ENCODE data around the gene PRR22. TPM values are rescaled to one million over a fixed set of nuclear protein-coding genes. Genes with fewer than 3 reads are reported as not detected.

The PRR22 gene
- total RNA-seq, 1 experiment from 2014 or later = 13.5 TPM

GRCh38 chr19:5767949-5768348, 16.6 kb downstream of the PRR22 start:
- ChIA-PET RAD21 (ENCODE audit: low non-redundant PET in 1 of 2, low total read pairs in 2 of 2, uncharacterized antibody in 2 of 2, unreplicated experiment in 2 of 2) (no interaction called here), POLR2A (no interaction called here)
- no peak for ATAC-seq

More at GRCh38 chr19:5767949-5768348, 16.6 kb downstream of the PRR22 start:
- Histone ChIP-seq H3K9me2 (ENCODE audit: insufficient read depth) (no peaks in the 10 kb centered on the region), H2AFZ (ENCODE audit: low read depth, low read length, poor library complexity, severe bottlenecking) (no peak overlapping the region), H3K4me1 (ENCODE audit: control insufficient read depth in 1 of 2, insufficient read depth in 2 of 2, low read length in 2 of 2) (no peaks in the 10 kb centered on the region), H3K4me3 (replicated peaks in 1 of 2; ENCODE audit: low read depth in 1 of 2, low read length in 2 of 2) (no peak overlapping the region), H3K27ac (ENCODE audit: low read depth, low read length) (no peak overlapping the region), H3K27me3 (ENCODE audit: insufficient read depth, low read length) (no peaks in the 10 kb centered on the region), H4K20me1 (ENCODE audit: insufficient read depth) (no peaks in the 10 kb centered on the region), H3K36me3 (ENCODE audit: control insufficient read depth in 1 of 2, insufficient read depth in 2 of 2, low read length in 2 of 2) (no peaks in the 10 kb centered on the region), H3K4me2 (ENCODE audit: low read length) (no peak overlapping the region), H3K9ac (ENCODE audit: low read length) (no peak overlapping the region), H3K79me2 (ENCODE audit: insufficient read depth, low read length) (no peaks in the 10 kb centered on the region), H3K9me3 (ENCODE audit: control insufficient read depth in 1 of 2, insufficient read depth in 1 of 2, low read depth in 1 of 2, low read length in 2 of 2) (no peaks in the 10 kb centered on the region)
- TF ChIP-seq EGR1 (IDR thresholded peaks at IDR 0.05; ENCODE audit: low read depth) (no peak), CBX3 (IDR thresholded peaks at IDR 0.05; ENCODE audit: low read depth) (no peak), RAD21 (IDR thresholded peaks at IDR 0.05; ENCODE audit: low read depth) (no peak), EZH2 (IDR thresholded peaks at IDR 0.05) (no peak), SRF (IDR thresholded peaks at IDR 0.05; ENCODE audit: low read depth) (no peak), TCF7L2 (IDR thresholded peaks at IDR 0.05; ENCODE audit: borderline replicate concordance, extremely low read depth, insufficient read depth, insufficient read length) (no peak), POLR2A (IDR thresholded peaks at IDR 0.05; ENCODE audit: borderline replicate concordance, extremely low read depth, insufficient read depth, insufficient read length) (no peak), MAX (IDR thresholded peaks at IDR 0.05) (no peak), JUND (IDR thresholded peaks at IDR 0.05) (no peak), SP1 (IDR thresholded peaks at IDR 0.05; ENCODE audit: low read depth) (no peak), CTCF (IDR thresholded peaks at IDR 0.05 in 2 of 3, conservative IDR thresholded peaks at IDR 0.05 in 1 of 3; ENCODE audit: borderline replicate concordance in 1 of 3, insufficient read depth in 1 of 3, low read depth in 2 of 3, low read length in 2 of 3) (no peak), ATF3 (IDR thresholded peaks at IDR 0.05) (no peak), YY1 (IDR thresholded peaks at IDR 0.05; ENCODE audit: extremely low read depth, insufficient replicate concordance, low read depth, low read length) (no peak), EZH2phosphoT487 (IDR thresholded peaks at IDR 0.05; ENCODE audit: borderline replicate concordance) (no peak), ZBTB33 (IDR thresholded peaks at IDR 0.05; ENCODE audit: extremely low read depth, insufficient replicate concordance, low read length) (no peak), POLR2AphosphoS5 (IDR thresholded peaks at IDR 0.05; ENCODE audit: low read depth, low read length) (no peak), CEBPB (IDR thresholded peaks at IDR 0.05; ENCODE audit: low read depth) (no peak)
- intact Hi-C loops (cut with micrococcal nuclease) = no loop called here
- CTCF ChIA-PET = interaction anchor here (1.7 kb wide), 1 partner anchor 36 kb away, joined by 4 read pairs; no protein-coding TSS in a partner anchor
- no peak for DNase-seq (ENCODE audit: low read depth, low spot score)
- no TSS peak for BruUV-seq (replicated peaks)

Measured in HCT116 (cell line).